HG03432 (cell line): ENCODE results near the gene ACTN4.

Experiments
- ATAC-seq: cut with Tn5 transposase; IDR thresholded peaks from one replicate; pipeline ENCODE4 v1.9.1; 2021; ENCODE audit warnings: mild to moderate bottlenecking, moderate library complexity; ENCODE audit not compliant: unreplicated experiment

Gene ACTN4

DNA sequence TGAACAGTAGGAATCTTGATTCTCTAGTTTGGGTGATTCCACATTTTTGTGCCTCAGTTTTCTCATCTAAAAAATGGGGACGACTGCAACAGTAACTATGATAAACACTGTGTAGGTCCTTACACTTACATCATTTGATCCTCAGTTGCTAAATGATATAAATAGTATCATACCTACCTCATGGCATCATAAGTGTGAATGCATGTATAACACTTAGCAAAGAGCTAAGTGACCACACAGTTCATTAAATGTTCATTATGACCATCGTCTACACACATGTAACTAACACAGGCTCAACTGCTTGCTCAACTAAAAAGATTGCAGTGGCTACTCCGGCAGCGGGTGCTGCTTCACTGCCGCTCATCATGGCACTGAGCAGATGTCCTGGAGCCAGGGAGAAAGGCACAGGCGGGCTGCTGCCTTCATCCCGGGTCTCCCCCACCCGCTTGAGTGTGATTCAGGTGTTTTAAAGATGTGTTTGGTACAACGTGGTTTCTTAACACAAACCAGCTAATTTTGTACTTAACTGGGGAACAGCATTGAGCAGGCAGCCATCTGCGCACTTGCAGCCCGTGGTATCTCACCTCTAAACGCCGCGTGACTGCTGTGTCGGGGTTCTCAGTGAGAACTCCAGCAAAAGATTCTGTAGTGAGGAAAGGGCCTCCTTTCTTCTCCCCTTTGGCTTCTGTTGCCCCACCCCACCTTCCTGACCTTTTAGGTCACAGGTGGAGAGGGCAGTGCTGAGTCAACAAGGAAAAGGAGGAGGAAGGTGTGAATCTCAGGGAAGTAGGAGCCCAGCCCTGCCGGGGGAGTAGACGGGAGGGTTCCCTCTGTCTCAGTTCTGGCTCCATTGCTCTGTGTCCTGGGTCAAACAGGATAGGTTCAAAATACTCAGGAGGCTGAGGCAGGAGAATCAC is 11.7 kb upstream of the ACTN4 start:
- no peak for ATAC-seq

- ATAC-seq, result no peak
Observed at GRCh38 chr19:38638461-38638860, 9.0 kb upstream of the ACTN4 start.

- ATAC-seq, result no peak
Observed at GRCh38 chr19:38639679-38640078, 7.8 kb upstream of the ACTN4 start.

DNA sequence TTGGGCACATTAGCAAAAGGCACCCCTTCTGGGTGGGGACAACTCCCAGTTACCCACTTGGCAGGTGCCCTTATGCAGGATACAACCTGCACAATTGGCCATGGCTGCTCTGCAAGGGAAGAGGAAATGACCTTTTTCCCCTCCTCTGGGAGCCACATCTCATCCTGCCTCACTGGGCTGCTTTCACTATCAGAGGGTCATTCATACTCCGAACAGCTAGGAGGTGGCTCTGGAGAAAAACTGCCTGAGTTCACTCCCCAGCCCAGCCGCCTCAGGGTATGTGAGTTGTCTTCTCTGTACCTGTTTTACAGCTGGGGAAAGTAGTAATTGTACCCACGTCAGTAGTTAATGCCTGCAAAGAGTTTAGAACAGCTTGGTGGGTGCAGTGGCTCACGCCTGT is 7.1 kb upstream of the ACTN4 start:
- ATAC-seq, result no peak

DNA sequence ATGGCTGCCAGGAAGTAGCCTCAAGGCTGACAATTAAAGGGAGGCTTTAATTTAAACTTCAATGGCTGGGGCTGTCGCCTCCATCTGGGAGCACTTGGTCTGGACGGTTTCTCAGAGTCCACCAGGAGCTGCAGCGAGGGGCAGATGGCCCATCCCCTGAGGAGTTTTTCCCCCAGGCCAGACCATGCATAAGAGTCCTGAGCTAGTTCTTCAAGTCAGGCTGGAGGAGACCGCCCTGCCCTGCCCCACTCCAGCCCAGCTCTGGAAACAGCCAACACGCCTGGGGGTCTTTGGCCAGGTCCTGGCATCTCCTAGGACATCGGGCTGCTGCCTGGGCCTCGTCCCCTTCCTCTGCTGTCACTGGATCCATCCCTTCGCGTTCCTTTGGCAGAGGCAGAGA is 5.3 kb upstream of the ACTN4 start:
- ATAC-seq, result no peak

DNA sequence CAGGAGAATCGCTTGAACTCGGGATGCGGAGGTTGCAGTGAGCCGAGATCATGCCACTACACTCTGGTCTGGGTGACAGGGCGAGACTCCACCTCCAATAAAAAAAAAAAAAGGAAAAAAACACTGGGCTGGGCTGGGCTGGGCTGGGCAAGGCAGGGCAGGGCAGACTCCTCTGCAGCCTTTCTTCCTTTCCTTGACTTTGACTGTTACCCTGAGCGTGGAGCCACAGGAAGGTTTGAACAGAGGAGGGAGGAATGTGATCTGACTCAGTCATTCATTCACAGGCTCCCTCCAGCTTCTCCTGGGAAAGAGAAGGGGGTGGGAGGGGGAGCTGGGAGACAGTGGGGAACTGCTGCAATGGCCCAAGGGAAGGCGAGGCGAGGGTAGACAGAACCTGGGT is 2.7 kb upstream of the ACTN4 start:
- no peak for ATAC-seq

- ATAC-seq, result no peak
Observed at GRCh38 chr19:38647966-38648768, 718 bp downstream of the ACTN4 start.

DNA sequence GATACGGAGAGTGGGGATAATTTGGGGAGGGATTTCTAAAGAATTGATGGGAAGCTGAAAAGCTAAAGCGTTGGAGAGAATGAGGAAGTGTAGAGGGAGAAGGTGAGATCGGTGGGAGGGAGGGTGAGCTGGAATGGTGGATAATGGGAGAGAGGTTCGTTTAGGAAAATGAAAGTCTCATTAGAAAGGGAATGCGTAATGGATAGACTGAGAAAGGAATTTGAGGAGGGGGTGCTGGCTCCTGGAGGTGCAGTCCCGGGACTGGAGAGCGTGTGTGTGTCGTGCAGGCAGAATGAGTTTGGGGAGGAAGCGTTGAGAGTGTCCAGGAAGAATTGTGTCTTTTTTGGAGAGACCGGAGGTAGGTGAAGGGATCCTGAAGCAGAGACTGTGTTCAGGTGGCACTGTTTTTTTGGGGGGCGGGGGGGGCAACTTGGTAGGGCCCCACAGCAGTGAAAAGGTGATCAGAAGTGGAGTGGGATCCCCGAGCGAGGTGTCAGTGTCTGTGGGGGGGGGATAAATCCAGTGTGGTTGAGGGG is 1.4 kb downstream of the ACTN4 start:
- ATAC-seq, result no peak

DNA sequence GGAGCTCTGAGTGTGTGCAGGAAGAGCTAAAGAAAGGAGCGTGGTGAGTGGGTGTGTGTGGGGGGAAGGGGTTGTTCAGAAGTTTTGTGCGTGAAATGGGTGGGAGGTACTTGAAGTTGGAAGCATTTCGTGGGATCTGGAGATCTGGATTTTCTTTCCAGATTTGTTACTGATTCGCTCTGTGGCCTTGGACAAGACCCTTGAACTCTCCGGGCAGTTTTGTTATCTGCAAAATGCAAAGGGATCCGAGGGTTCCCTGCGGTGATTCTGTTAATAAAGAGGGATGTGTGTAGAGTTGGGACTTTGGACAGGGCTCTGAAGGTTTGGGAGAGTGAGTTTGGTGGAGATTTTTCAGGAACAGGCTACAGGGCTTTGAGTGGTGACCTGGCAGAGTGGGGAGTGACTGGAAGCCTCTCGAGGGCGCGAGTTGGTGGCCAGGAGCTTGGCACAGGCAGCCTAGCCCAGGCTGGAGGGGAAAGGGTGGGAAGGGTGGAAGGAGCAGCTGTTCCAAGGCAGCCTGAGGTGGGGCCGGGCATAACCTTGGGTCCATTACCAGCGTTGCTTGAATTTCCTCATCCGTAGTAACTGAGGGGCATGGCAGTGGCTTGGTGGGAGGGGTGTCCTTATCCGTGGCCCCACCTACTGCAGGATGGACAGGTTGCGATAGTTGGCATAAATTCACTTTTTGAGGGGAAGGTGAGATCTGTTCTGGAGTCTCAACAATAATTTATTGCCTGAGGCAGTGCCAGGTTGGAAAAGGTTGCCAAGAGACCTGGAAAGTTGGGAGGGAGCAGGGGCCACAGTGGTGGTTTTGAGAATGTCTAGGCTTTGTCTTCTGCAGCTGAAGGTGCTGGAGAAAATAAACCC is 2.1 kb downstream of the ACTN4 start:
- no peak for ATAC-seq

DNA sequence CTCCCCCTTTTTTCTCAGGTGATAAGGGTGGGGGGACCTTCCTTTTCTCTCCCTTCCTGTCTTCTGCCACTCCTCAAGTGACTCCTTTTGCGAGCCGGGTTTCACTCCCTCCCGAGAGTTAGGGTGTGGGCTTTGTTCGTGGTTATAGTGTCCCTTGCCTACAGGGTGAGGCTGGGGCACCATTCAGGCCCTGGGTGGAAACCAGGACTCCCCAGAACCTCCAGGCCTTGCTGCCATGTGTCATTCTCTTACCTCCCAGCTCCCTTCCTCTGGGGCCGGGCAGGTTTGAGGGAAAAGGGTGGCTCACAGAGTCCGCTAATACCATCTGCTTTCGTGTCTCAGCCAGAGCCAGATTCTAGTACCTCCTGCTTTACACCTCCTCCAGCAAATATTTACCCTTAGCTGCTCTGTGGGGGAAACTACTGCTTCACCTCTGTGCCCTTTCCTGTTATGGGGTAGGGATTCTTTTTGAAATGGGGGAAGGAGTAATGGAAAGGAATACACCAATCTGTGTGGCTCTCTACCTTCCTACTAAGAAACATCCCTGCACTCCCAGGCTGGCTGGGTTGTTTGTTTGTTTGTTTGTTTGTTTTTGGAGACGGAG is 2.8 kb downstream of the ACTN4 start:
- ATAC-seq, result no peak

GRCh38 chr19:38650911-38651584 is 3.6 kb downstream of the ACTN4 start:
- no peak for ATAC-seq

- no peak for ATAC-seq
Observed at GRCh38 chr19:38653028-38653571, 5.7 kb downstream of the ACTN4 start.

- ATAC-seq, result no peak
Observed at GRCh38 chr19:38654628-38655055, 7.2 kb downstream of the ACTN4 start.

DNA sequence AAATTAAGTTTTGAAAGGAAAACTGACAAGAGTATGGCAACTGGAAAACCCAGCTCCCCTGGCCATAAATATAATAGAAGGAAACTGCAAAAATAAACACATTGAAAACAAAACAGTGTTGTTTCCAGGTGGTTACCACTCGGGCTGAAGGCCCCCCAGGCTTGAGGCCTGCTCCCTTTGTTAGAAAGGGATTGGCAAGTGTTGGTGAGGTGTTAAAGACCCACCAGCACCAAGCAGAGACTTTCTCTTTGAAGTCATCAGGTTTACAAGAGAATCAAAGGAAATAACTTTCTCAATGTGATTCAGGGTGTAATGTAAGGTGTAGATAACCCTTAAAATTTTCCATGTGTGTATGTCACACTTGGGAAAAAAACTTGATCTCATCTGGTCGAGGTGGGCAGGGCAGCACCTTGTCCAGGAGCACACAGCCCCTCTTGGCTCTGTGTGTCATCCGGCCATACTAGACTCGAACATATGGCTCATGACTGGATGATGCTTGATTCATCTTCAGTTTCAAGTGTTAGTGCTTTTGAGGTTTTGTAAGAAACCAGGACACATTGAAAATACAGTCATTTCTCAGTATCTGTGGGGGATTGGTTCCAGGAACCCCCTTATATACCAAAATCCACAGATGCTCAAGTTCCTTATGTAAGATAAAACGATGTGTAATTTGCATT is 7.8 kb downstream of the ACTN4 start:
- ATAC-seq, result peak; percentile 45

GRCh38 chr19:38656171-38656981 is 8.9 kb downstream of the ACTN4 start:
- ATAC-seq, result no peak

GRCh38 chr19:38657633-38658222 is 10.3 kb downstream of the ACTN4 start:
- no peak for ATAC-seq

GRCh38 chr19:38658462-38659306 is 11.2 kb downstream of the ACTN4 start:
- no peak for ATAC-seq
